ENCODE data around the gene TTC39B. TPM values are rescaled to one million over a fixed set of nuclear protein-coding genes. Genes with fewer than 3 reads are reported as not detected.

Gene TTC39B
- total and polyA plus RNA-seq, 9 donors, result 1.4 to 4.3 (median 2.4) TPM

DNA sequence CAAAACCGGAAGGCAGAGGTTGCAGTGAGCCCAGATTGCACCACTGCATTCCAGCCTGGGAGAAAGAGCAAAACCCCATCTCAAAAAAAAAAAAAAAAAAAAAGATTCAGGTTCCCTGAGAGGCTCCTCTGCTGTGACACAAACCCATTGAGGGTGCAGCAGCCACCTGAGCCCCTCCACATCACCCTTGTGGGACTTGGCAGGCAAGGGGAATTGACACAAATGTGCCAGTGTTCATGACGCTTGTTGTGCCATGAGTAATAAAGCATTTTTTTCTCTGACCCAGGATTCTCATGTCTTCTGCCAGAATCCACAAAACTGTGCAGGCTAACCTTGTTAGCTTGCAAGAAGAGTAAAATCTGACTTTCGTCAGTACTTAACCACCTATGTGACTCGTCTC lies 149.6 kb downstream of the TTC39B start:
- no peak for DNase-seq
- H3K27ac ChIP-seq (ENCODE audit: low read length), result no peak overlapping the region
- H3K36me3 ChIP-seq (ENCODE audit: control insufficient read depth, insufficient read depth, low read length), result no peaks in the 10 kb centered on the region
- WGBS (ENCODE audit: insufficient coverage), result 41% methylated on average over 2 of the region's 4 CpGs
- no peak overlapping the region for H3K4me3 ChIP-seq (ENCODE audit: low read length)
- H3K27me3 ChIP-seq (ENCODE audit: control insufficient read depth, insufficient read depth, low read length), result no peaks in the 10 kb centered on the region
- H3K4me1 ChIP-seq (ENCODE audit: control insufficient read depth, insufficient read depth, low read length), result peaks cover 2% of the 10 kb centered on the region
- no peaks in the 10 kb centered on the region for H3K9me3 ChIP-seq (replicated peaks; ENCODE audit: control insufficient read depth, low read depth, low read length)

DNA sequence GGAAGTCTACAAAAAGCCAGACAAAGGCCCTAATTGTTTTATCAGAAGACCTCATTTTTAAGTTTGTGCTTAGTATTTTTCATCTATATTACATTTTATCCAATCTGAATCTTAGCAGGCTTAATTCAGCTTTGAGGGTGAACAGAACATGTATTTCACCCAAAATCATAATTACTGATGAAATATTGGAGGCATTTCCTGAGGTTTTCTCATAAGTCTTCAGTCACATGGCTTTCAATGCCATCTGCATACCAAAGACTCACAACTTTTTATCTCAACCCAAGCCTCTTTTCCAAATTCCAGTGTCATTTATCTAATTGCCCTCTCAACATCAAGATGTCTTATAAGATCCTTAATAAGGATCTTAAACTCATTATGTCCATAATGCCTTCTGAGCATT lies 150.8 kb downstream of the TTC39B start:
- Histone ChIP-seq H3K4me1 (ENCODE audit: control insufficient read depth, insufficient read depth, low read length) (peaks cover 2% of the 10 kb centered on the region), H3K9me3 (replicated peaks; ENCODE audit: control insufficient read depth, low read depth, low read length) (no peaks in the 10 kb centered on the region), H3K27ac (ENCODE audit: low read length) (peak overlapping the region; percentile 83), H3K27me3 (ENCODE audit: control insufficient read depth, insufficient read depth, low read length) (no peaks in the 10 kb centered on the region), H3K36me3 (ENCODE audit: control insufficient read depth, insufficient read depth, low read length) (no peaks in the 10 kb centered on the region), H3K4me3 (ENCODE audit: low read length) (no peak overlapping the region)
- no peak for DNase-seq

DNA sequence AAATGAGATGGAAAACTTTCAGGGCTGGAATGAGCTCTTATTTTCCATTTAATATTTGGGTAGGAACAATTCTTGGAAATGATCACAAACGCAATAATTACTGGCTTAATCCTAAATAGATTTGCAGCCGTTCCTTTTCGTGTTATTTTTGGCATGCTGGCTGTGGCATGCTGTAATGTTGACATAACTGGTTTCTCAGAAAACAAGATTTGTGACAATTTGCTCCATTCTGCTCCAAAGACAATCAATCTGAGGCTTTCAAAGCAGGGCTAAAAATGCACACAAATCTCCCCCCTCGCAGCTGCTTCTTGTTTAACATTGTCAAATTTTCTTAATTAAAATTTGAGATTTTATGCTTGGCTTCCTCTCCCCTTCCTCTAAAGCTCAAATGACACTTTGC lies 151.2 kb downstream of the TTC39B start:
- WGBS (ENCODE audit: insufficient coverage), result 0% methylated on average over 1 of the region's 4 CpGs
- Histone ChIP-seq H3K9me3 (replicated peaks; ENCODE audit: control insufficient read depth, low read depth, low read length) (no peaks in the 10 kb centered on the region), H3K36me3 (ENCODE audit: control insufficient read depth, insufficient read depth, low read length) (no peaks in the 10 kb centered on the region), H3K4me1 (ENCODE audit: control insufficient read depth, insufficient read depth, low read length) (peaks cover 2% of the 10 kb centered on the region), H3K27ac (ENCODE audit: low read length) (peak overlapping the region; percentile 83), H3K4me3 (ENCODE audit: low read length) (no peak overlapping the region), H3K27me3 (ENCODE audit: control insufficient read depth, insufficient read depth, low read length) (no peaks in the 10 kb centered on the region)
- peak; percentile 94 for DNase-seq

DNA sequence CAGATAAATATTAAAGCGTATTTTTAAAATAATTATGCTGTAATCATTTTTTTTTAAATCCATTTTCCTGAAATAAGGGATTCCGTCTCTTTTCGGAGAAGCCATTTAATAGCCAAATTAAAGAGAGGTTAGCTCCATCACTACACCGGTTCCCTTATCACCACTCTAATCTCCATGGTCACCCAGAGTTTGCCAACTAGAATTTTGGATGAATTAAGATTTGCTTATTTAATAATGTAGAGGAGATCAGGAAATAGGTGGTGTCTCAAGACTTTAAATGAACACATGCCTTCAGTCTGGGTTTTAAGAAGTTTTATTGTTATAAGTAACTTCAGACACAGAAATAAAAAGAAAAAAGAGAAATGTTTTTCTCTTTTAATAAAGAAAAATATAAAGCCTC lies 151.7 kb downstream of the TTC39B start:
- WGBS (ENCODE audit: insufficient coverage), result no CpG with 5 or more reads among the region's 4 CpGs
- H3K4me1 ChIP-seq (ENCODE audit: control insufficient read depth, insufficient read depth, low read length), result peaks cover 2% of the 10 kb centered on the region
- peak overlapping the region; percentile 83 for H3K27ac ChIP-seq (ENCODE audit: low read length)
- H3K4me3 ChIP-seq (ENCODE audit: low read length), result no peak overlapping the region
- no peaks in the 10 kb centered on the region for H3K9me3 ChIP-seq (replicated peaks; ENCODE audit: control insufficient read depth, low read depth, low read length)
- DNase-seq, result peak; percentile 43
- no peaks in the 10 kb centered on the region for H3K27me3 ChIP-seq (ENCODE audit: control insufficient read depth, insufficient read depth, low read length)
- no peaks in the 10 kb centered on the region for H3K36me3 ChIP-seq (ENCODE audit: control insufficient read depth, insufficient read depth, low read length)

DNA sequence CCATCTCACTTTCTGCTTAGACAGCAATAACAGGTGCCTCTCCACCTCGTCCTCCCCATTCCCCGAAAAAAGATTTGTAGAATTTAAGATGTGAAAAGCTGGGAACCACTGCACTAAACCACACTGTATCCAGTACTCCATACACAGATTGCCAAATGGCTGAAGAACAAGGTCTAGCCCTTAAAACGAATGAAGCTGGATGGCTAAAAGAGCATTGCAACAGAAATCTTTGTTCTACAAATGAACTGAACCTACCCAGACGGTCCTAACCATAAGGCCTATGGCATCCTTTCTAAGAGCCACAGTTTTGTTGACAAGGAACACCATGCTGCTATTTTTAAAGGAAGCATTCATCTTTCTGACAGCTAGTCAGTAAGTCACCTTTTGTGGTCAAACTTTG lies 152.3 kb downstream of the TTC39B start:
- no CpG with 5 or more reads among the region's 4 CpGs for WGBS (ENCODE audit: insufficient coverage)
- Histone ChIP-seq H3K27ac (ENCODE audit: low read length) (peak overlapping the region; percentile 83), H3K4me1 (ENCODE audit: control insufficient read depth, insufficient read depth, low read length) (peaks cover 2% of the 10 kb centered on the region), H3K27me3 (ENCODE audit: control insufficient read depth, insufficient read depth, low read length) (no peaks in the 10 kb centered on the region), H3K9me3 (replicated peaks; ENCODE audit: control insufficient read depth, low read depth, low read length) (no peaks in the 10 kb centered on the region), H3K36me3 (ENCODE audit: control insufficient read depth, insufficient read depth, low read length) (no peaks in the 10 kb centered on the region), H3K4me3 (ENCODE audit: low read length) (no peak overlapping the region)
- DNase-seq, result peak; percentile 49

DNA sequence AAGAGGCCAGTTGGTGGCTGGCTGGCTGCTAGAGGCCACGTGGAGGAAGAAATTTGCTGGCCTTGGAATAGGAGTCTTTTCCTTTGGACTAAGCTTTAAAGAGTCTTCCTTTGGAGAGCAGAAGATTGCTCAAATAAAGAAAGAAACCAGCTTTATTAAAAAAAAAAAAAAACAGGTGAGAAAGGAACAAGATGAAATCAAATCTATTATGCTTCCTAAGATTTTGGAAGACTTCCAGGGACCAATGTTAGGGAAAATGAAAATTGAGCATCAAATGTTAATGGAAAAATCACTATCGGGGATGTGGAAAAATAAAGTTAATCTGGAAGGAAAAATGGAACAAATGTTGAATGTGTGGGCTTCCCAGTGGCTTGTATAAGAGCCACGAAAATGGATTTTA lies 153.1 kb downstream of the TTC39B start:
- 33% methylated on average over 2 of the region's 3 CpGs for WGBS (ENCODE audit: insufficient coverage)
- H3K27ac ChIP-seq (ENCODE audit: low read length), result peak overlapping the region; percentile 4
- peak; percentile 81 for DNase-seq

DNA sequence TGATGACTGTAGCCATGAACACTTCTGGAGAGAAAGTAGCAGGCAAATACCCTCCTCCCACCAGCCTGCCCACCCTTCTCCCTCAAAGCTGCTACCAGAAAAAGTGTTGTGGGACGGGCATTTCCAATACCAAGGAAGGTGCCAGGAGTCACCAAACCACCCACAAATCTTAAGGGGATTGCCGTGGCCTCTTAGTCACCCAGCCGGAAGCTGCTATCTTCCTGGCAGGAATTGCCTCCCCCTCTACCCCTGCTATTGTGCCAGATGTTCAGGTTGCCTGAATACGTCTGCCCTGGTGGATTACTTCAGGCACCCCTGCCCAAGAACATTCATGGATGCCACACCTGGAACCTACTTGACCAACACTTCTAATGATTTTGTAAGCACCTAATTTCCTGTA lies 156.1 kb downstream of the TTC39B start:
- WGBS (ENCODE audit: insufficient coverage), result 97% methylated on average over 4 of the region's 4 CpGs
- Histone ChIP-seq H3K36me3 (ENCODE audit: control insufficient read depth, insufficient read depth, low read length) (no peaks in the 10 kb centered on the region), H3K4me3 (ENCODE audit: low read length) (no peak overlapping the region), H3K4me1 (ENCODE audit: control insufficient read depth, insufficient read depth, low read length) (peaks cover 2% of the 10 kb centered on the region), H3K27ac (ENCODE audit: low read length) (no peak overlapping the region), H3K27me3 (ENCODE audit: control insufficient read depth, insufficient read depth, low read length) (no peaks in the 10 kb centered on the region), H3K9me3 (replicated peaks; ENCODE audit: control insufficient read depth, low read depth, low read length) (no peaks in the 10 kb centered on the region)
- no peak for DNase-seq

More for the DNA sequence above, 153.1 kb downstream of the TTC39B start:
- peaks cover 2% of the 10 kb centered on the region for H3K4me1 ChIP-seq (ENCODE audit: control insufficient read depth, insufficient read depth, low read length)
- no peaks in the 10 kb centered on the region for H3K36me3 ChIP-seq (ENCODE audit: control insufficient read depth, insufficient read depth, low read length)
- no peaks in the 10 kb centered on the region for H3K9me3 ChIP-seq (replicated peaks; ENCODE audit: control insufficient read depth, low read depth, low read length)
- H3K27me3 ChIP-seq (ENCODE audit: control insufficient read depth, insufficient read depth, low read length), result no peaks in the 10 kb centered on the region
- H3K4me3 ChIP-seq (ENCODE audit: low read length), result no peak overlapping the region

DNA sequence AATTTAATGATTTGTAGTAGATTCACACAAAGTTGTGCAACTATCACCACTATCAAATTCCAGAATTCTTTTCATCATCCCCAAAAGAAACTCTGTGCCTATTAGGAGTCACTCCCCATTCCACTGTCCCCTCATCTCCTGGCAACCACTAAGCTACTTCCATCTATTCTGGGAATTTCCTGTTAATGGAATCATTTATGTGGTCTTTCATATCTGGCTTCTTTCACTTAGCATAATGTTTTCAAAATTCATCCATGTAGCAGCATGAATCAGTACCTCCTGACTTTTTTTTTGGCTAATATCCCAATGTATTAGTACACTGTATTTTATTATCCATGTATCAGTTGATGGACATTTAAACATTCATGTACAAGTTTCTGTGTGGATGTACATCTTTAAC lies 157.6 kb downstream of the TTC39B start:
- H3K4me3 ChIP-seq (ENCODE audit: low read length), result no peak overlapping the region
- no peaks in the 10 kb centered on the region for H3K36me3 ChIP-seq (ENCODE audit: control insufficient read depth, insufficient read depth, low read length)
- H3K27ac ChIP-seq (ENCODE audit: low read length), result no peak overlapping the region
- H3K9me3 ChIP-seq (replicated peaks; ENCODE audit: control insufficient read depth, low read depth, low read length), result no peaks in the 10 kb centered on the region
- peaks cover 3% of the 10 kb centered on the region for H3K4me1 ChIP-seq (ENCODE audit: control insufficient read depth, insufficient read depth, low read length)
- DNase-seq, result no peak
- no peaks in the 10 kb centered on the region for H3K27me3 ChIP-seq (ENCODE audit: control insufficient read depth, insufficient read depth, low read length)

DNA sequence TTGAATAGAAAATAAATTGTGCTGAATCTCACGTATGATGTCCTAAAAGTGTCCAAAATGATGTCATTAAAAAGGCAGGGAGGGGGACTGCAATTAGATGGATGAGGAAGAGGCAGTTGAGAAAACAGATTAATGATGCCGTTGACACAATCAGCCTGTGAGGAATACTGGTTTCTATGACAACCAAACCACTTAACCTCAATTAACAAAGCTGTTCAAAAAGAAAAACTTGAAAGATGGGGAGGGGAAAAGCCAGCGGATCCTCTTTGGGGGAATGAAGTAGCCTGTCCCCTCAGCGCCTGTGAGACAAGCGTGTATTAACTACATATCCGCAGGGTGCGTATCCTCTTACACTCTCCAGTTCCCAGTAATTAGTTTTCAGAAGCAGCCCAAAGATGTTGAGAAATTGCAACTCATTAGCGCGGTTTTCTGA lies 160.7 kb downstream of the TTC39B start:
- Histone ChIP-seq H3K4me1 (ENCODE audit: control insufficient read depth, insufficient read depth, low read length) (peaks cover 3% of the 10 kb centered on the region), H3K27ac (ENCODE audit: low read length) (no peak overlapping the region), H3K36me3 (ENCODE audit: control insufficient read depth, insufficient read depth, low read length) (no peaks in the 10 kb centered on the region), H3K4me3 (ENCODE audit: low read length) (no peak overlapping the region), H3K27me3 (ENCODE audit: control insufficient read depth, insufficient read depth, low read length) (no peaks in the 10 kb centered on the region), H3K9me3 (replicated peaks; ENCODE audit: control insufficient read depth, low read depth, low read length) (no peaks in the 10 kb centered on the region)
- 80% methylated on average over 2 of the region's 9 CpGs for WGBS (ENCODE audit: insufficient coverage)
- DNase-seq, result no peak

DNA sequence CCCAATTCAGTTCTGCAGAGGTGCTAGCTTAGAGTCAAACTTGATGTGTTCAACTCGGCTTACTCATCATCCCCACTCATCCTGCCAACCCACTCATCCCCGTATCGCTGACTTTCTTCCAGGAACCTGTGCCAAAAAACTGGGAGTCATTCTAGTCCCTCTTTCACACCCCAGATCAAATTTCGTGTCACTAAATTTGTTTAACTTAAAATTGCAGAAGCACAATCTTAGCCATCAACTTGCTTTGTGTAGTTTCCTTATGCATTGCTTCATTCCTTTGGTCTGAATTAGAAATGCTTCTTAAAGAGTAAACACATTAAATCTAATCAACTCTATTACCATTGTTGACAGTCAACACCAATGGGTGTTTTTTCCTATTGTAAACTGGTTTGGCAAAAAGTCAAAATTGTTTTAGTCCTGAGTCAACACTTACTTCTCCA lies 162.4 kb downstream of the TTC39B start:
- WGBS (ENCODE audit: insufficient coverage), result 14% methylated on average over 3 of the region's 4 CpGs
- H3K36me3 ChIP-seq (ENCODE audit: control insufficient read depth, insufficient read depth, low read length), result no peaks in the 10 kb centered on the region
- no peaks in the 10 kb centered on the region for H3K27me3 ChIP-seq (ENCODE audit: control insufficient read depth, insufficient read depth, low read length)
- no peak overlapping the region for H3K4me3 ChIP-seq (ENCODE audit: low read length)
- no peak overlapping the region for H3K27ac ChIP-seq (ENCODE audit: low read length)
- no peaks in the 10 kb centered on the region for H3K9me3 ChIP-seq (replicated peaks; ENCODE audit: control insufficient read depth, low read depth, low read length)
- H3K4me1 ChIP-seq (ENCODE audit: control insufficient read depth, insufficient read depth, low read length), result peaks cover 3% of the 10 kb centered on the region
- peak; percentile 55 for DNase-seq

DNA sequence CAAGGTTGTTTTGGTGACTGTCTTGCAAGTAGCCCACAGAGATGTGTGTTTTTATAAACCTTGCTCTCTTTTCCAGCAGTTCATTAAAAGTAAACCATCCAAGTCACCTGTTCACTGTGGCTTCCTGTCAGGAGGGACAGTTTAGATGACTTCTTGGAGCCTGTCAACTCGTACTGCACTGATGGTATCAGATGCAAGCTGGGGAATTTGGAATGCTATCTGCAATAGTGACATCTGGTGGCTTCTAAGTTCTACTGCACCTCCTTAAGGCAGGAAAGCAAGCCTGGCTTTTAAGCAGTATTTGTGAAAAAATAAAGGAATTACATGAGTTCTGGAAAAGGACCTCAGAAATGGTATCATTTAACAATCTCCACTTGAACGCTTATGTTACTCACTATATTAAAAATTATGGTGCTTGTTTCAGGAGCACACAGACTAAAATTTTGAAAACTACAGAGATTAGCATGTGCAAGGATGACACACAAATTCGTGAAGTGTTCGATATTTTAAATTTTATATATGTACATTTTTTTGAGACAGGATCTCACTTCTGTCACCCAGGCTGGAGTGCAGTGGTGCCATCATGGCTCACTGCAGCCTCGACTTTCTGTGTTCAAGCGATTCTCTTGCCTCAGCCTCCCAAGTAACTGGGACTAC lies 164.0 kb downstream of the TTC39B start:
- Histone ChIP-seq H3K9me3 (replicated peaks; ENCODE audit: control insufficient read depth, low read depth, low read length) (no peaks in the 10 kb centered on the region), H3K4me3 (ENCODE audit: low read length) (no peak overlapping the region), H3K36me3 (ENCODE audit: control insufficient read depth, insufficient read depth, low read length) (no peaks in the 10 kb centered on the region), H3K27me3 (ENCODE audit: control insufficient read depth, insufficient read depth, low read length) (no peaks in the 10 kb centered on the region), H3K27ac (ENCODE audit: low read length) (no peak overlapping the region), H3K4me1 (ENCODE audit: control insufficient read depth, insufficient read depth, low read length) (peaks cover 3% of the 10 kb centered on the region)
- WGBS (ENCODE audit: insufficient coverage), result 62% methylated on average over 3 of the region's 6 CpGs
- DNase-seq, result peak; percentile 78

All from muscle of leg (tissue), 11 donors.